ENCODE measurements around the gene GUCY2D.

GUCY2D gene

GRCh38 chr17:8067806-8068205 is 65.4 kb downstream of the GUCY2D start:
- DNase-seq (ENCODE audit: low spot score): no peak

- DNase-seq (ENCODE audit: low spot score): no peak
Observed at GRCh38 chr17:8068736-8069586, 66.5 kb downstream of the GUCY2D start.

GRCh38 chr17:8069587-8069860 is 67.1 kb downstream of the GUCY2D start:
- DNase-seq (ENCODE audit: low spot score): no peak
